GM21390 (cell line): ENCODE data around the gene TAS1R1.

Source experiments
- ATAC-seq: cut with Tn5 transposase; IDR thresholded peaks from one replicate; pipeline ENCODE4 v1.9.1; 2021; ENCODE audit not compliant: unreplicated experiment

TAS1R1 gene

DNA sequence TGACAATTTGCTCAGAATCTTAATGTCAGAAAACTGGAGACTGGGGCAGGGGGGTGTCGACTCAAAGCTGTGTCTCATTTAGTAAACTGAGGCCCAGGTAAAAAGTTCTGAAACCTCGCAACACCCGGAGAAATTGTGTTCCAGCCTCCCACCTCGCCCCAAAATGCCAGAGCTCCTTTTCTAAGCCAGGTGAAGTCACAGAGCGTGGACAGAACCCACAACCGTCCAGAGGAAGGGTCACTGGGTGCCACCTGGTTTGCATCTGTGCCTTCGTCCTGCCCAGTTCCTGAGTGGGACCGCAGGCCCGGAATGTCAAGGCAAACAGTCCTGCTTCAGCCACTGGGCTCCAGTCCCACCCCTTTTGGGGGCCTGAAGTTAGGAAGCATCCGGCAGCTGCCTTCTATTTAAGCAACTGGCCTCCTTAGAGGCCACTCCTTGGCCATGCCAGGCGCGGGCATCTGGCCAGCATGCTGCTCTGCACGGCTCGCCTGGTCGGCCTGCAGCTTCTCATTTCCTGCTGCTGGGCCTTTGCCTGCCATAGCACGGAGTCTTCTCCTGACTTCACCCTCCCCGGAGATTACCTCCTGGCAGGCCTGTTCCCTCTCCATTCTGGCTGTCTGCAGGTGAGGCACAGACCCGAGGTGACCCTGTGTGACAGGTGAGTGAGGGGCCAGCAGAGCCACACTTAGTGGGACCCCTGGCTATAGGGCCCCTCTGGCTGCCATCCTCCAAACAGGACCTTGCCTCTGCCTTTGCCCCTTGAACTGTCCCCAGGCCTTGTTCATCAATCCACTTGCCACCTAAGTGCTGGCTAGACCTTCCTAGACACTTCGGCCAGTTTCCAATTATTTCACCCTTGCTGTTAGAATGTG is at the start of gene TAS1R1:
TSS of gene TAS1R1 (plus strand) at position 401 of the 872 bp plus-strand sequence. CDS start at position 468, 67 bp downstream.
- ATAC-seq: no peak

DNA sequence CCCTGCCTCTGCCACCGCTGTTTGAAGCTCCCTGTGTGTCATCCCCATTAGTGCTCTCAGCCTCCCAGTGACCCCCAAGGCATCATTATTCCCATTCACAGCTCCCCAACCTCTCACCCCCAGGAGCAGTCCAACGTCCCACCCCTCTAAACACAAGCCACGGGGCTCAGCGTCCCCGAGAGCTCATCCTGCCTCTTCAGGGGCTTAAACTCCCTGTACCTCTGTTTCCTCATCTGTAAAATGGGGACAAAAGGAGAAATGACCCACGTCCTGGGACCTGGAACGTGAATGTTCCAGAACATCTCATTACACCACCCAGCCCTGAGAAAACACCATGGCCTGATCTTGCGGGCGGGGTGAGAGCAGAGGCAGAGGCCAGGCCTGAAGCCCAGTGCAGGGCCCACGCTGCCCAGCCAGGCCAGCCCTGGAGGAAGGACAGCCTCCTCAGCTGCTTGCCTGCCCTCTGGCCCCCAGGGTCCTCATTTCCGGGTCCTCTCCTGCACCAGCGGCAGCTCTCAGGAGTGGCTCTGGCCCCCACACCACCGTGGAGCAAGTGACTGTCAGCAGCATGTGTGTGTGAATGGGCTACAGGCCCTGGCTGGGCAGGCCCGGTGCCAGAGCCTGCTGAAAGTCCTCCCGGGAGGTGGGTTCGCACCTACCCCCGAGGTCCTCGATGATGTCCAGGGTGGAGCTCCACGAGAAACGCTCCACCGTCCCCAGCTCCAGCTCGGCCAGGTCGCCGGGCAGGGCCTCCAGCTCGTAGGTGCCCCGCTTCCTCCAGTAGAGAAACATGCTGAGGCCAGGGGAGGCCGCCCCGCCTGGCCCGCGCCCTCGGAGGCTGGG is 49.5 kb upstream of the TAS1R1 start:
- ATAC-seq: no peak

DNA sequence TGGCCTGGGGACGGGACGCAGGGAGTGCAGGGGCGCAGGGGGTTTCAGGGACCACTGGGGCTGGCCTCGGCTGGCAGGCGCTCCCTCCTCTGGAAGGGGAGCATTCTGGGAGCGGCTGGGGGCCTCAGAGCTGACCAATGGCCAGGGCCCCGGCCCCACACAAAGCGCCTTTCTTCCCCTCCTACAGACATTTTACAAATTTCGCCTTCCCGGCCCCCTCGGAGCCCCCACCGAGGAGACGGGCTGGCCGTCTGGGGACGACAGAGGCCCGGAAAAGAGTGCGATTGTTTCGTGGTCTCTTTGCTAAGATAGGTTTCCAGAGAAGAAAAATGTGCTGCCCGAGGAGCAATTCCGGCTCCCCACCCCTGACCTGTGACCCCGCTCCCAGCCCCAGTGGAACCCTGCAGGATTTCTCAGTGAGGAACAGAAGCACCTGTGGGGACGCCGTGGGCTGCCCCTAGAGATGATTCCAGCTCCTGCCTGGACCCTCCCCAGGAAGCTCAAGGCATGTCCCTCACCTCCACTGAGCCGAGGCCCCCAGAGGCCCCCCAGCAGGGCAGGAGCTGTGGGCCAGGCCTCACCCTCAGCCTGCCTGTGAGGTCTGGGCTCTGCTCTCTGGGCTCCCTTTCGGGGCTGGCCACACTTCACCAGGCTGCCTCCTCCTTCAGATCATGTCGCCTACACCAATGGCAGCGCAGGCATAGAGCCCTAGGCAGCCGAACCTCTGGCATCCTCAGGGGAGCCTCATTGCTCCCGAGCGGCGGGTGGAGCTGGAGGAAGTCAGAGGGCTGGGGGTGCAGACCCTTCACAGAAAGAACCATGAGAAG is 48.7 kb upstream of the TAS1R1 start:
- no peak for ATAC-seq

DNA sequence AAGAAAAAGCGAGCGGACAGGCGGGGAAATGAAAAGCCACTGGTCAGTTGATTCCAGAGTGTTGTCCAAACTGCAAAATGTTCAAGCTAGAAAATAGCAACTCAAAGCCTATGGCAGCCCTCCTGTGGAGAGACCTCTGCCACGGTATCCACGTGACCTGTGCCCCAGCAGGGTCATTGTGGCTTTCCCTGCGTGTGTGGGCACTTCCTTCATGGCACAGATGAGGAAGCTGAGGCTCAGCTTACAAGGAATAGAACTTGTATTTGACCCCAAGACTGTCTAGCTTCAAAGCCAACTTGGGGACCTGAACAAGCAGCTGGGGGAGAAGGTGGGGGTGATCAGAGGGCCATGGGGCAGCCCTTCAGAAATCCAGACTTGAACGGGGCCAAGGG is 48.1 kb upstream of the TAS1R1 start:
- ATAC-seq: no peak

DNA sequence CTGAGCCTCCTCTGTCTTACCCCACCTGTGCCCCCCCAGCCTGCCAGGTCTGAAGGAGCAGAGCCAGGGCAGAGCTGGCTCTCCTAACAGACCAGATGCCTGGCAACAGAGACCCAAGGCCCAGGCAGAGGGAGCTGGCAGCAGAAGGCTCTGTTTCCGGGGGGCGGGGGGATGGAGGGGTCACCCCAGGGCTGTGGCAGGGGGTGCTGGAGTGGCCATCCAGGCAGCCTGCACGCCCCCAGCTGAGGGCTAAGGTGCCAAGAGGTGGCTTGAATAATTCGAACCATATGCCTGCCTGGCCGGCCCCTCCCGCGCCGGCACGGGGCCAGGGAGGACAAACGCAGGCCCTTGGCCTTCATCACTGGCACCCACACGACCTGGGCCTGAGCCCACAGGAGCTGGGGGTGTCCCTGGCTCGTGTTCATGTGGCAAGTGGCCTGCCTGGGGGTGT is 47.6 kb upstream of the TAS1R1 start:
- no peak for ATAC-seq

DNA sequence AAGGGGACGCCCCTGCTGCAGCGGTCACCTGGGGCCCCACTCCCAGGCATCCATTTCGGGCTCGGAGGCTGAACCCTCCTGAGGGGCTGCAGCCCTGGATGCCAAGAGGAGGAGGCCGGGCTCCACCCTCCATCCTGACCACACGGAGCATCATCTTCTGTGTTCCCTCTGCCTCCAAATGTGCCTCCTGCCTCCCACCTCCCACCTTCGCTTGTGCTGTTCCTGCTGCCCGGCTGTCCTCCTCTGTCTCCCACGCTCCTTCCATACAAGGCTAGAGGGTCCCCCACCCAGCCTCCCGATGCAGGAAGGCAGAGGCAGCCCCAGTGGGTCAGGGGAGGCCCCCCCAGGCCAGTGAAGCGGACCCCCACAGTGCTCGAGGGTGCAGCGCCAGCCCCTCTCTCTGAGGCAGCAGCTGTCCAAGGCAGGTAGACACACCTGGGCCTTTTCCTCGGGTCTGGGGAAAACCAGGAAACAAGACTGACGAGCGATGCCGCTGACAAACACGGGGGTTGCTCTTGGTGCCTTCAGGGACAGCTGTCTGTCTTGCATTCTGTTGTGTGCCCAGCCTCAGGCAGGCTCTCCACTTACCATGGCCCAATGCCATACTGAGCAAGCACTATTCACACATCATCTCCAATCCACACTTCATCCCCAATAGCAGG is 46.8 kb upstream of the TAS1R1 start:
- no peak for ATAC-seq

DNA sequence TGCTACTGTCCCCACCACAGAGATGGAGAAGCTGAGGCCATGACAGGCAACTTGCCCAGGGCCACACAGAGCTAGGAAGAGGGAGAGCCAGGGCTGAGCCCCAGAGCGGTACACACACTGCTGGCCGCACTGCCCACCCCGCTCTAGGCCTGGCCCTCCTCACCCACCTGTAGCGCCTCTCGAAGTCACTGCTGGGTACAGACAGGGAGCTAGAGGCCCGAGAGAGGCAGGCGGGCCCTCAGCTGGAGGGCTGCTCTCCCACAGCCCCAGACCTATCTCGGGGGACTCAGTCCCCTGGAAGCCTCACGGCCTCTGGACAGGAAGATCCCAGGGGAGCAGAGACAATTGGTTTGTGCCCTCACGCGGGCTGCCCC is 46.3 kb upstream of the TAS1R1 start:
- ATAC-seq: no peak

DNA sequence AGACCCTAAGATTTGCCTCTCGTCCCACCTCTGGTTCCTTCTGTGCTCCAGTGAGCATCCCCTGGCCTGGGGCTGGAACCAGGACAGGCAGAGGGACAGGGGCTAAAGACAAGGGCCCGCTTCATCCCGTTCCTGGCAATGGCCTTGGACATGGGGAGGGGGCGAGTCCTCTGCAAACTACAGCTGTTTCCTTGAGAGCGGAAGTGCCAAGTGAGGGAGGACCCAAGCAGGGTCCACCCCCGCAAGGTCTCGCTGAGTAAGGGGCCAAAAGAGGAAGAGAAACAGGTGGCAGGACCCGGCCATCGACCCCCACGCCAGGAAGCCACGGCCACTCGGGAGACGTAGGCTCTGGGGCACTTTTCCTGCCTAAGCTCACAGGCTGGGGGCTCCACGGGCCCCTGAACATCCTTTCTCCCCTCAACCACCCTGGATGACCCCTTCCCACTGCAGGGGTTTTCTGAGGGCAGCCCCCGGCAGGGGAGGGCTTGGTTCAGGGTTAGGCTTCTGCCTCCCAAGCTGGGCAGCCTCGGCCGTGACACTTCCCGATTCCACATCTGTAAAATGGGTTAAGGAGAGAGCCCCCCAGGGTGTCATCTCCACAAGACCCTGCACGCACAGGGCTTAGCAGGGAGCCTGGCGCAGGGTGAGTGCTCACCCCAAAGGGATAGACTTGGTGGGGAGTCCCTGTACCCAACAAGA is 45.7 kb upstream of the TAS1R1 start:
- no peak for ATAC-seq

DNA sequence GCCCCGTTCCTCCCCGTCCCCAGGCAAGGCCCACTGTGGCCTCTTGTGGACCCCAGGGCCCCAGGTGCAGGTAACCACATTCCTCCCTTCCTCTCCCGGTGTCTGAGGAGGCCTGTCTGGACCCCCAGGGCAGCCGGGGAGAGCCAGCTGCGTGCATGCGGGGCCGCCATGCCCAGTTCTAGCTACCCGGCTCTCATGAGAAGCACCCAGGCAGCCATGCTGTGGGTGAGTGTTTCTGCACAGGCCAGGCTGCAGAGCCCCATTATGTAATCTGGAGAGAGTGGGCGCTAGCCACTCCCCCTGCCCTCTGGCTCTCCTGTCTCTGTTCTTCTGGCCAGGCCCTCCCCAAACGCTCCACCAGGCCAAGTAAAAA is 45.2 kb upstream of the TAS1R1 start:
- ATAC-seq: no peak

DNA sequence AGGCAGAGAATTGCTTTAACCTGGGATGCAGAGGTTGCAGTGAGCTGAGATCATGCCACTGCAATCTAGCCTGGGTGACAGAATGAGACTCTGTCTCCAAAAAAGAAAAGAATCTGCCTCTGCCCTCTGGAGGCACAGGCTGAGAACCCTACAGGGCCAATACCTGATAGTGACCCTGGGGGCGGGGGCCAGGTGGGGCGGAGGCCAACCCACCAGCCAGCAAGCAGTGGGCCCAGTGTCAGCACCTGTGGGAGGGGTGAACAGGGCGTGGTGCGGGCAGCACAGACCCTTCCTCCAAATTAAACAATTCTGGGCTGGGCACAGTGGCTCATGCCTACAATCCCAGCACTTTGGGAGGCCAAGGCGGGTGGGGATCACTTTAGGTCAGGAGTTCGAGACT is 44.6 kb upstream of the TAS1R1 start:
- no peak for ATAC-seq

DNA sequence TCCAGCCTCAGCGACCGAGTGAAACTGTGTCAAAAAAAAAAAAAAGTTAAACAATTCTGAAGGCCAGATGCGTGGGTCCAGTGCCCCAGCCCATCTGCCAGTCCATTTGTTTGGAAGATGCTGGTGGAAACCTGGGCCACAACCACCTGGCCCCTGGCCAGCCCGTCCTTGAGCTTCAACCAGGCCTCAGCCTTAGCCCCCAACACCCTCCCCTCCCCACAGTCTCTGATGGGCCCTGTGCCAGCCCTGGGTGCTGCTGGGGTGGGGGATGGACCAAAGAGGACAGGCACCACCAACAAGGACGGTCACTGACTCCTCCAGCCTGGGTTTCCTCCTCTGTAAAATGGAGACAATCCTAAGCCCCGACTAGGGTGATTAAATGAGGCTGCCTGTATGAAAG is 44.1 kb upstream of the TAS1R1 start:
- ATAC-seq: no peak

DNA sequence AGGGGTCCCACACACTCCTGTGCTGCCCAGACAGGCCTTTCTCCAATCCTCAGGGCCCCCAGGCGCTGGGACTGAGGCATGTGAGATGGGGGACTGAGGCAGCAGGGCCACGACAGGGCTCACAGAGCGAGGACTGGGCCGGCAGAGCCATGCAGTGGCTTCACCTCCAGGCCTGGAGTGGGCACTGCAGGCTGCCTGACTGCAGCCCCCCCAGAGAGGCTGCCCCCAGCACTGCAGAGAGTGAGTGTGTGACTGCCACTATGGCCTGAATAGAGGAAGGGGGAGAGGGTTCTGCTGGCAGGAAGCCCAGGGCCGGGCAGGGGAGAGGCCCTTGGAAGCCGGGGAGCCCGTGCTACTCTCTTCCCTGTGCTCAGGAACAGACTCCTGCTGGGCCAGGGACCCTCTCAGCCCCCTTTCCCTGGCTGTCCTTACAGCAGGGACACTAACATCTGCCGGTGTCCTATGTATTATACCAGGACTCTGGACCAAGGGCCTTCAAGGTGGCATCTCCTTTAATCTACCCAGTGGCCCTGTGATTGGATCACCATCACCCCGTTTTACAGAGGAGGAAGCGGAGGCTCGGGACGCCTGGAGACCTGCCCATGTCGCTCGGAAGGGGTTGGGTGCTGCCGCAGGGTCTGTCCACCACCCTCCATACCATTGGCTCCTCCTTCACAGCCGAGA is 43.4 kb upstream of the TAS1R1 start:
- no peak for ATAC-seq

DNA sequence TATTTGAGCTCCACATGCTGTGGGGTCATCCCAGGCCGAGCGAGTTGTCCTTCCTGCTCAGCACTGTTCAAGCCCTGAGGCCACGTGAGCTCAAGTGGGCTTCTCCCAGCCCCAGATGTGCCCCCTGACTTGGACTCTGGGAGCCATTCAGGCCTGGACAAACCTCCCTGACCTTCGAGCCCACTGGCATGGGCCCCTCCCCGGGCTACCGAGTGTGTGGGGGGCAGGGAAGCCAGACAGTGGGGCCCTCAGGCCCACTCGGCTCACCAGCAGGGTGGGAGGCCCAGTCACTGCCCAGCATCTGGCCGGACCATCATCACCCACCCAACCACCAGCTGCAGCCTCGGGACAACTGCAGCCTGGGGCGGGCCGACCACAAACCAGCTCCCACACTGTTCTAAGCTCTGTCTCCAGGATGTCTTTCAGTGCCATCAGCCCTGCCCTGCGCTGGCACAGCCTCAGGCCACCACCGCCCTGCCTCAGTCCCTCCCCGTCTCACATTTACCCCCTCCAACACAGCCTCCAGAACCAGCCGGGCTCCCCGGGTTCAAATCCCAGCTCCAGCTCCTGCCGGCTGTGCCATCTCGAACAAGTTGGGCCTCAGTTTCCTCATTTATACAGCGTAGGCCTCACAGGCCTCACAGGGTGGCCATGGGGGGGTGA is 42.7 kb upstream of the TAS1R1 start:
- no peak for ATAC-seq

DNA sequence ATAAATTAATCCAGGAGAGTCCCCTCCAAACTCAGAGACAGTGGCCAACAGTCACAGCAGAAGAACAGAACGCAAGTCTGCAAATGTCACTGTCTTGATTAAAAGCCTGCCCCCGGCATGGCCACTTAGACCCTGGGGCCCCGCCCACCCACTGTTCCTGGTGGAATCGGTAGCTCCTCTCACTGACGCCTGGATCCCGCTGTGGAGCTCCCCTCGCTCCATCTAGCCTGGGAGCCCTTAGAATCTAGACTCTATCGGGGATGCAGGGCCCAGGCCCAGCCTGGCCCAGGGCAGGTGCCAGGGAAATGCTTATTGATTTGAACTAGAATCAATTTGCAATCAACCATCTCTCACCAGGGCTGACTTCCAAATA is 42.2 kb upstream of the TAS1R1 start:
- no peak for ATAC-seq

DNA sequence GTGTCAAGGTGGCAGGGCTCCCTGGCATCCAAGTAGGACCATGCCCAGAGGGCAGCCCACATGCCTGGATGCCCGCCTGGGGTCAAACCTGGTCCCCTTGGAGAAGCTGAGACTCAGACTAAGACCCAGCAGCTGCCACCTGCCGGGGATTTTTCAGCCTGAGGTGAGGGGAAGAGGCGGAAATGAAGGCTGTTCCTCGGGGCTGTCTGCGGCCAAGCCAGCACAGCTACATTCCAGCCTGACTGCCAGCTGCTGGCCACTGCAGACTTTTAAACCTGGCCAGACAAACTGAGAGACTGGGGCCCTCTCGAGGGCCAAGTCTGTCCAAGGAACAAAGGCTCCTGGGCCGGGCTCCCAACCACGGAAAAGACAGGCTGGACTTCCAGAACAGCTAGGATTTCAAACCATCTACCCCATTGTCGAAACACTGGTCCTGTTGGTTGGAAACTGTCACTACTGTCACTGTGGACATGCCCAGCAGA is 41.7 kb upstream of the TAS1R1 start:
- no peak for ATAC-seq

DNA sequence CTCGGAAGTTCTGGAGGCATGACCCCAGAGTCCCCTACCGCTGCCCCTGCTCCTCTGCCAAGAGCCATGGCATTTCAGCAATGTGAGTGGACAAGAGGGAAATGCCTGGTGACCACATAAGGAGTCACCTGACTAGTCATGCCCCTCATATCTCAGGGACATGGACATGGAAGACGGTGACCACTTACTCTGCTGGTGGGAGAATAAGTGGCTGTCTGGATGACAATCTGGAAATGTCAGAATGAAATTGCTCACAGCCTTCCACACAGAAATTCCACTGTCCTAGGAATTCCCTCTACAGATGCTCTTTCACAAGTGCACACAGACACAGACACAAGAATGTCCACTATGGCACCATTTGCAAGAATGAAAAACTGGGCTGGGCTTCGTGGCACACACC is 39.3 kb upstream of the TAS1R1 start:
- ATAC-seq: no peak

DNA sequence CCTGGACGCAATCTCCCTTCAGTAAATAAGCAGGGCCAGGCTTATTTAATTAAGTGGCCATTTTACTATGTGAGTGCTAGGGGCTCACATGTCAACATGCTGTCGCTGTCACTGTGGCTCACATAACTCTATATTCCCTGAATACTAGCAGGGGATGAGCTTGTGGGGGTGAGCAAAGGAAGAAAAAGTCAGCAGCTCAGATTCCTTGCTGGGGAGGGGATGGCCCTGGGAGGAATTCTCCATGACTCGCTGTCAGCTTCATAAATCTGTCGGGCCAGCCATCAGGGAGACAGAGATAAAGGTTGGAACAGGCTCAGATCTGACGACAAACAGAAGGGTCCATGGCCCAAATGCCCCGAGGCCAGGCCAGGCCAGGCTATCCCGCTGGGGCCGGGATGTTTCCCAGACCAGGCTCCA is 37.7 kb upstream of the TAS1R1 start:
- no peak for ATAC-seq

DNA sequence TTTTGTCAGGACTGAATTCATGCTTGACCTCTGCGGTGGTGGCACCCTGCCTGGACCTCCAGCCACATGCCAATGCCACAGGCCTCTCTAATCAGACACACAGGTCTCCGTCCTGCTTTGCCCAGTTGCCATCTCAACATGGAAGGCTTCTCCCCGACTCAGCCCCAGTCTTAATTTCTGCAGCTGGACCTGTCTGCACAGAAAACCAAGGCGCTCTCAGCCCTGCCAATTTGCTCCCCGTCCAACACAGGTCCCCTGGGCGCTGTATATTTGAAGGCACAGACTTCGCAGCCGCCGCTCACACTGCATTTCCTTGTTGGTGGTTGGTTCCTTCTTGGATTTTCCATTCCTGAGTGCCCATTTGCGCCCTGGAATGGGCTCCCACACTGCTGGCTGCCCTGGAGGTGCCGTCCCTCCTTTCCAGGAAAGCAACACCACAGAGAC is 35.6 kb upstream of the TAS1R1 start:
- ATAC-seq: no peak
